OCI-LY7 (cell line): ENCODE results near the gene KBTBD8.

Experiments
- CTCF ChIP-seq: fragments of 200-600 bp; sonication (generic); conservative IDR thresholded peaks from 2 replicates; pipeline ENCODE4 v1.5.1; 2014; ENCODE audit warnings: mild to moderate bottlenecking, antibody characterized with exemption, low read length, moderate library complexity, mixed read lengths
- EZH2phosphoT487 ChIP-seq: fragments of 200-600 bp; sonication (generic); IDR thresholded peaks from 2 replicates; pipeline ENCODE4 v1.6.1; 2018; ENCODE audit warnings: low read depth, borderline replicate concordance, mild to moderate bottlenecking, mixed run types, antibody characterized with exemption, low read length, moderate library complexity, mixed read lengths

- TF ChIP-seq CTCF (no peak), EZH2phosphoT487 (no peak)
Observed at GRCh38 chr3:67018789-67019526, 20.9 kb downstream of the KBTBD8 start.
